LNCAP (cell line): ENCODE results near the gene TIMM29.

Experiments used
- TF ChIP-seq, protein P1 (sequence below): fragments of 450-650 bp; IDR thresholded peaks from 2 replicates; pipeline ENCODE4 v1.5.1; 2017; ENCODE audit warnings: mild to moderate bottlenecking

Gene TIMM29

DNA sequence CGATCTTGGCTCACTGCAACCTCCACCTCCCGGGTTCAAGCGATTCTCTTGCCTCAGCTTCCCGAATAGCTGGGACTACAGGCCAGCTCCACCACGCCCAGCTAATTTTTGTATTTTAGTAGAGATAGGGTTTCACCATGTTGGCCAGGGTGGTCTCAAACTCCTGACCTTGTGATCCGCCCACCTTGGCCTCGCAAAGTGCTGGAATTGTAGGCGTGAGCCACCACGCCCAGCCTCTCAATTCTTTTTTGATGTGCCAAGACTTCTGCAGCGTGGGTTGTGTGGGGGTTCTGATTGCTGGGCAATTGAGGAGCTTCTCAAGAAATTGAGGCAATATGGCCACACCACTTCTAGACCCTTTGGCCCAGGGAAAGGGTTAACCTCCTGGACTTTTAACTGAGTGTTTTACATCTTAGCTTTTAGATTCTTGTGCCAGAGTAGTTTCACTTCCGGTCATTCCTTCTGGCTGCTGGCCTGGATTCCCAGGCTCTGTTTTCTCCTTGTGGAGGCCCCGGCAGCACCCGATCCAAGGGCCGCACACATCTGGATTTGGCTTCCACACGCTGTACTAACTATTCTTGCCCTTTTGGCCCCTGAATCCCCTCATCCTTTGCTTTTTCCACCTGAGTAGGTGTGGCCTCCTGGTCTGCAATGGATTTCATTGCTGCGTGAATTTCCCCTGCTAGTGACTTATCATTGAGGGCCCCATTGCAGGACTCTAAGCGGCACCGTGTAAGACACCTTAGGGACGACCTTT is 46.9 kb downstream of the TIMM29 start:
- TF ChIP-seq, protein P1, sequence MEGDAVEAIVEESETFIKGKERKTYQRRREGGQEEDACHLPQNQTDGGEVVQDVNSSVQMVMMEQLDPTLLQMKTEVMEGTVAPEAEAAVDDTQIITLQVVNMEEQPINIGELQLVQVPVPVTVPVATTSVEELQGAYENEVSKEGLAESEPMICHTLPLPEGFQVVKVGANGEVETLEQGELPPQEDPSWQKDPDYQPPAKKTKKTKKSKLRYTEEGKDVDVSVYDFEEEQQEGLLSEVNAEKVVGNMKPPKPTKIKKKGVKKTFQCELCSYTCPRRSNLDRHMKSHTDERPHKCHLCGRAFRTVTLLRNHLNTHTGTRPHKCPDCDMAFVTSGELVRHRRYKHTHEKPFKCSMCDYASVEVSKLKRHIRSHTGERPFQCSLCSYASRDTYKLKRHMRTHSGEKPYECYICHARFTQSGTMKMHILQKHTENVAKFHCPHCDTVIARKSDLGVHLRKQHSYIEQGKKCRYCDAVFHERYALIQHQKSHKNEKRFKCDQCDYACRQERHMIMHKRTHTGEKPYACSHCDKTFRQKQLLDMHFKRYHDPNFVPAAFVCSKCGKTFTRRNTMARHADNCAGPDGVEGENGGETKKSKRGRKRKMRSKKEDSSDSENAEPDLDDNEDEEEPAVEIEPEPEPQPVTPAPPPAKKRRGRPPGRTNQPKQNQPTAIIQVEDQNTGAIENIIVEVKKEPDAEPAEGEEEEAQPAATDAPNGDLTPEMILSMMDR: no peak

DNA sequence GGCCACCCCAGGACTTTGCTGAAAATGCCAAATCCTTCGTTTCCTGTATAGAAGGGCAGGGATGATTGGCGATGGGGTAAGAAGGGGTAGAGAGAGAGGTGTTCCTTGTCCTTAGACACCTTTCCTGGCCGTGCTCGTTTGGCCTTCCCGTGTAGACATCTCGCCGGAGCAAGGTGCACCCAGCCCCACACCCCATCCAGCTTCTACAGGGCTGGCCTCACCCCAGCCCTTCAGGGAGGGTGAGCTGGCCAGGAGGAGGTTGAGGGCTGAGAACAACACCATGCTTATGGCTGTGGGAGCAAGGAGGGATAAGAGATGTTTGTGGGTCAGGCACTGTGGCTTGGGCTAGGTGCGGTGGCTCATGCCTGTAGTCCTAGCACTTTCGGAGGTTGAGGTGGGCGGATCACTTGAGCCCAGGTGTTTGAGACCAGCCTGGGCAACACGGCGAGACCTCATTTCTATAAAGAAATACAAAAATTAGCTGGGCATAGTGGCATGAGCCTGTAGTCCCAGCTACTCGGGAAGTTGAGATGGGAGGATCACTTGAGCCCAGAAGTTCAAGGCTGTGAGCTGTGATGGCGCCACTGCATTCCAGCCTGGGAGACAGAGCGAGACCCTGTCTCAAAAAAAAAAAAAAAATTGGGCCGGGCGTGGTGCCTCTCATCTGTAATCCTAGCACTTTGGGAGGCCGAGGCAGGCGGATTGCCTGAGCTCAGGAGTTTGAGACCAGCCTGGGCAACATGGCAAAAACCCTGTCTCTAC is 47.7 kb downstream of the TIMM29 start:
- TF ChIP-seq, protein P1: no peak

DNA sequence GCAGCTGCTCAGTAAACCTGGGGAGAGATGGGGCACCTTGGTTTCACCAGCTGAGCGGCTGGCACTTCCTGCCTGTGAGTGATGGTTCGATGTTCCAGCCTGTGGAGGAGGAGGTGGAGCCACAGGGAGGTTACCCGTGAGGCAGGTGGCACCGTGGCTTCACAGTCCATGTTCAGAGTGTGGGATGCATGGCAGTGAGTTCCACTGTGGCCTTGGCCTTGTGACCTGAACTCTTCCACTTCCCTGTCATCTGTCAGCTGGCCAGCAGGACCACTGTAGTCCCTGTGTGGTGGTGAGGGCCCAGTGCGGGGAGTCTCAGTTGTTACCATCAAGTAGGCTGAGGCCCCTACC is 49.1 kb downstream of the TIMM29 start:
- TF ChIP-seq, protein P1: no peak
